ENCODE results near the gene CCER1. TPM values are rescaled to one million over a fixed set of nuclear protein-coding genes. Genes with fewer than 3 reads are reported as not detected.

Gene CCER1
- polyA plus RNA-seq, 1 of the 3 experiments (the other 2 are of a cell fraction): not detected

- Histone ChIP-seq H3K36me3 (replicated peaks in 1 of 2; ENCODE audit: control insufficient read depth in 1 of 2, insufficient read depth in 2 of 2, low read length in 1 of 2) (no peaks in the 10 kb centered on the region), H3K27ac (ENCODE audit: low read depth in 2 of 2, low read length in 1 of 2) (no peak overlapping the region), H3K9me2 (no peaks in the 10 kb centered on the region), H2AFZ (ENCODE audit: low read depth) (no peak overlapping the region), H3K4me3 (ENCODE audit: low read depth in 2 of 2, low read length in 1 of 2) (no peak overlapping the region), H3K79me2 (ENCODE audit: insufficient read depth) (no peaks in the 10 kb centered on the region), H3K4me1 (ENCODE audit: control insufficient read depth in 1 of 2, insufficient read depth in 2 of 2, low read depth in 1 of 2, low read length in 1 of 2) (no peaks in the 10 kb centered on the region; a peak in 1 of 4 replicates), H3K27me3 (ENCODE audit: insufficient read depth) (no peaks in the 10 kb centered on the region), H3F3A (replicated peaks; ENCODE audit: insufficient read depth) (no peaks in the 10 kb centered on the region), H3K4me2 (no peak overlapping the region), H3K9ac (no peak overlapping the region), H4K20me1 (ENCODE audit: insufficient read depth) (no peaks in the 10 kb centered on the region), H3K9me3 (no peaks in the 10 kb centered on the region)
- TF ChIP-seq FOSL2 (IDR thresholded peaks at IDR 0.05; ENCODE audit: borderline replicate concordance, low read depth): no peak
- no peak for TF ChIP-seq RAD21 (IDR thresholded peaks at IDR 0.05; ENCODE audit: low read length)
- TF ChIP-seq SIN3A (IDR thresholded peaks at IDR 0.05; ENCODE audit: borderline replicate concordance, low read depth, low read length): no peak
- TF ChIP-seq MXI1 (IDR thresholded peaks at IDR 0.05; ENCODE audit: low read depth, low read length): no peak
- DNase-seq: no peak
- ChIA-PET CTCF (interaction anchor here (0.7 kb wide), 1 partner anchor 25 kb away, joined by 3 read pairs; no protein-coding TSS in a partner anchor), POLR2A (no interaction called here)
- 93% methylated on average over 27 of the region's 32 CpGs for WGBS (ENCODE audit: low lambda C conversion rate)
Observed at GRCh38 chr12:90953956-90954421, 987 bp downstream of the CCER1 start.

- H3K4me2 ChIP-seq: no peak overlapping the region
- no peak overlapping the region for H3K27ac ChIP-seq (ENCODE audit: low read depth in 2 of 2, low read length in 1 of 2)
- no peak overlapping the region for H3K9ac ChIP-seq
- CTCF ChIA-PET: interaction anchor here (0.9 to 3.0 kb wide), 2 partner anchors 8 to 11 kb away, joined by 3 to 9 read pairs; no protein-coding TSS in a partner anchor
- POLR2A ChIA-PET: no interaction called here
- H3K79me2 ChIP-seq (ENCODE audit: insufficient read depth): no peaks in the 10 kb centered on the region
- no peaks in the 10 kb centered on the region for H3K4me1 ChIP-seq (ENCODE audit: control insufficient read depth in 1 of 2, insufficient read depth in 2 of 2, low read depth in 1 of 2, low read length in 1 of 2)
- H3F3A ChIP-seq (replicated peaks; ENCODE audit: insufficient read depth): no peaks in the 10 kb centered on the region
- no peaks in the 10 kb centered on the region for H3K9me3 ChIP-seq
- H3K4me3 ChIP-seq (ENCODE audit: low read depth in 2 of 2, low read length in 1 of 2): no peak overlapping the region
- no peak for DNase-seq
- H3K9me2 ChIP-seq: no peaks in the 10 kb centered on the region
- no peaks in the 10 kb centered on the region for H3K27me3 ChIP-seq (ENCODE audit: insufficient read depth)
- H3K36me3 ChIP-seq (replicated peaks in 1 of 2; ENCODE audit: control insufficient read depth in 1 of 2, insufficient read depth in 2 of 2, low read length in 1 of 2): no peaks in the 10 kb centered on the region
- no peak overlapping the region for H2AFZ ChIP-seq (ENCODE audit: low read depth)
- TF ChIP-seq SIN3A (IDR thresholded peaks at IDR 0.05; ENCODE audit: borderline replicate concordance, low read depth, low read length) (no peak), FOXJ3 (CRISPR knock-in tag; IDR thresholded peaks at IDR 0.05) (no peak), RXRA (IDR thresholded peaks at IDR 0.05; ENCODE audit: borderline replicate concordance, low read depth) (no peak), RFX5 (IDR thresholded peaks at IDR 0.05; ENCODE audit: low read length) (no peak)
- H4K20me1 ChIP-seq (ENCODE audit: insufficient read depth): no peaks in the 10 kb centered on the region
Observed at GRCh38 chr12:90951432-90952105, 3.4 kb downstream of the CCER1 start.

- CTCF ChIA-PET: no interaction called here
- no peak for DNase-seq
- Histone ChIP-seq H4K20me1 (ENCODE audit: insufficient read depth) (no peaks in the 10 kb centered on the region), H3K27me3 (ENCODE audit: insufficient read depth) (no peaks in the 10 kb centered on the region), H3K9me2 (no peaks in the 10 kb centered on the region), H3K79me2 (ENCODE audit: insufficient read depth) (no peaks in the 10 kb centered on the region), H3K4me1 (ENCODE audit: control insufficient read depth in 1 of 2, insufficient read depth in 2 of 2, low read depth in 1 of 2, low read length in 1 of 2) (no peaks in the 10 kb centered on the region), H3K9ac (no peak overlapping the region), H2AFZ (ENCODE audit: low read depth) (no peak overlapping the region), H3F3A (replicated peaks; ENCODE audit: insufficient read depth) (no peaks in the 10 kb centered on the region), H3K4me2 (no peak overlapping the region), H3K27ac (ENCODE audit: low read depth in 2 of 2, low read length in 1 of 2) (no peak overlapping the region), H3K9me3 (no peaks in the 10 kb centered on the region), H3K36me3 (replicated peaks in 1 of 2; ENCODE audit: control insufficient read depth in 1 of 2, insufficient read depth in 2 of 2, low read length in 1 of 2) (no peaks in the 10 kb centered on the region), H3K4me3 (ENCODE audit: low read depth in 2 of 2, low read length in 1 of 2) (no peak overlapping the region)
- TF ChIP-seq RXRA (IDR thresholded peaks at IDR 0.05; ENCODE audit: borderline replicate concordance, low read depth) (no peak), TAF1 (IDR thresholded peaks at IDR 0.05; ENCODE audit: borderline replicate concordance, low read depth, low read length) (no peak), RFX5 (IDR thresholded peaks at IDR 0.05; ENCODE audit: low read length) (no peak), NRF1 (IDR thresholded peaks at IDR 0.05; ENCODE audit: low read depth, low read length) (no peak), MEF2A (IDR thresholded peaks at IDR 0.05; ENCODE audit: borderline replicate concordance, low read depth) (no peak), ZBTB33 (IDR thresholded peaks at IDR 0.05; ENCODE audit: borderline replicate concordance, low read depth) (no peak), CTCF (IDR thresholded peaks at IDR 0.05) (no peak), TEAD4 (IDR thresholded peaks at IDR 0.05; ENCODE audit: borderline replicate concordance, insufficient read depth) (no peak), USF2 (IDR thresholded peaks at IDR 0.05; ENCODE audit: borderline replicate concordance, low read depth, low read length) (no peak)
- POLR2A ChIA-PET: no interaction called here
- 89% methylated on average over 7 of the region's 7 CpGs for WGBS (ENCODE audit: low lambda C conversion rate)
Observed at GRCh38 chr12:90947869-90948268, 7.1 kb downstream of the CCER1 start.

Measured in SK-N-SH (cell line).